ENCODE results near the gene PTCD1.
"Not testable (repeated sequence)": the region's sequence is repeated elsewhere in the genome, so short reads cannot be mapped to it uniquely, and the experiment has no call there.

The PTCD1 gene

GRCh38 chr7:99447943-99448342 lies 9.3 kb upstream of the PTCD1 start:
- no peak for DNase-seq

DNA sequence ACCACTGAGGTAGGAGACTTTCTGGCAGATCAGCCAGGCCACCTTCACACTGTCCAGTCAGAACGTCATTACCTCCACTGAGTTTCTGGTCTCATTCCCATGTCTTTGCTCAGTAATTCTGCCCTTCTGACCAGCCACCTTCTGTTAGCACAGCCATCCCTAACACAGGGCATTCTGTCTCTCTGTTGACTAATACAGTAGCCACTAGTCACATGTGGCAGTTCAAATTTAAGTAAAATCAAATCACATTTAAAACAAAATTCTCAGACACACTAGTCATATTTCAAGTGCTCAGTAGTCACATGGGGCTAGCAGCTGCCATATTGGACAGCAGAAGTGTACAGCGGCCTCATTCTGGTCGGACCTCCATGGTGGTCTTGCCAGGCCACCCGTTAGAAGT lies 7.5 kb upstream of the PTCD1 start:
- no peak for DNase-seq

DNA sequence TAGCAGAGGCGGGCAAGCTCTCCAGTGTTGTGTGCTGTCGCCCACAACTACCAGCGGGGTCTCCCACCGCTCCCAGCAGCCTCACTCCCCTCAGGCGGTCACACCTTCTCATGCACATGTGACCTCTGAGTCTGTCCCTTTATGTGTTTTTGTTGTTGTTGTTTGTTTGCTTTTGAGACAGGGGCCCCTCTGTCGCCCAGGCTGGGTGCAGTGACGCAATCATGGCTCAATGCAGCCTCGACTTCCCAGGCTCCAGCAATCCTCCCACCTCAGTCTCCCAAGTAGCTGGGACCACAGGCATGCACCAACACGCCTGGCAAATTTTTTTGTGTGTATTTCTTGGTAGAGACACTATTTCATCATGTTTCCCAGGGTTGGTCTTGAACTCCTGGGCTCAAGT lies 1.6 kb upstream of the PTCD1 start:
- DNase-seq = no peak

- no peak for DNase-seq
Measured at GRCh38 chr7:99437946-99438572, 539 bp downstream of the PTCD1 start.

GRCh38 chr7:99433158-99433557 lies 5.4 kb downstream of the PTCD1 start:
- DNase-seq = no peak

DNA sequence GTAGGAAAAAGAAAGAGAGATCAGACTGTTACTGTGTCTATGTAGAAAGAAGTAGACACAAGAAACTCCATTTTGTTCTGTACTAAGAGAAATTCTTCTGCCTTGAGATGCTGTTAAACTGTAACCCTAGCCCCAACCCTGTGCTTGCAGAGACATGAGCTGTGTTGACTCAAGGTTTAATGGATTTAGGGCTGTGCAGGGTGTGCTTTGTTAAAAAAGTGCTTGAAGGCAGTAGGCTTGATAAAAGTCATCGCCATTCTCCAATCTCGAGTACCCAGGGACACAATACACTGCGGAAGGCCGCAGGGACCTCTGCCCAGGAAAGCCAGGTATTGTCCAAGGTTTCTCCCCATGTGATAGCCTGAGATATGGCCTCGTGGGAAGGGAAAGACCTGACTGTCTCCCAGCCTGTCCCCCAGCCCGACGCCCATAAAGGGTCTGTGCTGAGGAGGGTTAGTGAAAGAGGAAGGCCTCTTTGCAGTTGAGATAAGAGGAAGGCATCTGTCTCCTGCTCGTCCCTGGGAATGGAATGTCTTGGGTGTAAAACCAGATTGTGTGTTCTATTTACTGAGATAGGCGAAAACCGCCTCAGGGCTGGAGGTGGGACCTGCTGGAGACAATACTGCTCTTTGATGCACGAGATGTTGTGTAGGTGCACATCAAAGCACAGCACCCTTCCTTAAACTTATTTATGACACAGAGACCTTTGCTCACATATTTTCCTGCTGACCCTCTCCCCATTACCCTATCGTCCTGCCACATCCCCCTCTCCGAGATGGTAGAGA lies 6.7 kb downstream of the PTCD1 start:
- DNase-seq = not testable (repeated sequence)

- DNase-seq = no peak
Measured at GRCh38 chr7:99429756-99430155, 8.8 kb downstream of the PTCD1 start.

GRCh38 chr7:99428972-99429566 lies 9.5 kb downstream of the PTCD1 start:
- DNase-seq = no peak

- DNase-seq = no peak
Measured at GRCh38 chr7:99424932-99425730, 13.5 kb downstream of the PTCD1 start.

- no peak for DNase-seq
Measured at GRCh38 chr7:99422625-99423024, 16.0 kb downstream of the PTCD1 start.

GRCh38 chr7:99422186-99422585 lies 16.4 kb downstream of the PTCD1 start:
- DNase-seq = no peak

- DNase-seq = no peak
Measured at GRCh38 chr7:99420986-99421385, 17.6 kb downstream of the PTCD1 start.

DNA sequence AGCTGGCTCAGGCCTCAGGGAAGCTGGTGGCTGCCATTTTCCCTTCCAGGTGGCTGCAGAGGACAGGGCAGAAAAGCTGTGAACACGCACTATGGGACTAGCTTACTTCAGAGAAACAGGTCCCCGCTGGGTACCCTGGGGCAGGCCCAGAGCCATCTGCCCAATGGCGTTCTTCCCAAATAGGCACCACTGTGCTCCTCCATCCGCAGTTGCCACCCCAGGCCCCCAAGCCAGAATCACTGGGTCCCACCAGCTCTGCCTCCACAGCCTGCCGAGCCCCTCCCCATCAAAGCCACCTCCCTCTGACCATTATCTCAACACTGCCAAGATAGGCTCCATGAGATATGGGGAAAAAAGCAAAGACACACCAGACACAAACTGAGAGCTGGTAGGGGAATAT lies 18.4 kb downstream of the PTCD1 start:
- no peak for DNase-seq

DNA sequence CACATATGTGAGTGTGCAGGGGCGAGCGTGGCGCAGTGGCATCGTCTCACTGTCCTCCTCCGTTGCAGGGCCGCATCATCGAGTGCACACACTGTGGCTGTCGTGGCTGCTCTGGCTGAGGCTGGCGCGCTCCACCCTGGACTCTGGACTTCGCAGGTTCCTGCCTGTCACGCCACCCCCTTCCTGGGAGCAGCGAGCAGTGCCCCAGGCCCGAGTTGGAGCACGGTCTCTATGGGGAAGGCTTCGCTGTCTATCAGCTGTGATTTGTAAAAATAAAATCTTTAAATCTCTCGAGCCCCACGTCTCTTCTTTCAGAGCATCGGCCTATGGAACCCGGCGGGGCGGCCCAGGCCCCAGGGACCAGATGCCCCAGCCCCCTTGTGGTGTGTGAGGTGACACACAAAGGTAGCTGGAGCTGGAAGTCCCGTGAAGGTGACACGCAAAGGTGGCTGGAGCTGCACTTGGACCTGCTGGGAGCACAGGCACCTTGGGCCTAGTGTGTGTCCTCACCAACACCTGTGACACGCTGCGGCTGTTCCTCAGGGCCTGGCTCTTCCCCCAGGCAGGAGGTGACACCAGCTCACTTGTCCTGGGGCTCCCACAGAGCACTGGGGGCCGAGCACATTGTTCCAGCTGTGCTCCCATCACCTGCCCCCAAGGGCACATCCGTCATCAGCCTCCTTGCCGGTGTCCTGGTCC lies 19.1 kb downstream of the PTCD1 start:
- DNase-seq = no peak

- DNase-seq = no peak
Measured at GRCh38 chr7:99418260-99418659, 20.3 kb downstream of the PTCD1 start.

DNA sequence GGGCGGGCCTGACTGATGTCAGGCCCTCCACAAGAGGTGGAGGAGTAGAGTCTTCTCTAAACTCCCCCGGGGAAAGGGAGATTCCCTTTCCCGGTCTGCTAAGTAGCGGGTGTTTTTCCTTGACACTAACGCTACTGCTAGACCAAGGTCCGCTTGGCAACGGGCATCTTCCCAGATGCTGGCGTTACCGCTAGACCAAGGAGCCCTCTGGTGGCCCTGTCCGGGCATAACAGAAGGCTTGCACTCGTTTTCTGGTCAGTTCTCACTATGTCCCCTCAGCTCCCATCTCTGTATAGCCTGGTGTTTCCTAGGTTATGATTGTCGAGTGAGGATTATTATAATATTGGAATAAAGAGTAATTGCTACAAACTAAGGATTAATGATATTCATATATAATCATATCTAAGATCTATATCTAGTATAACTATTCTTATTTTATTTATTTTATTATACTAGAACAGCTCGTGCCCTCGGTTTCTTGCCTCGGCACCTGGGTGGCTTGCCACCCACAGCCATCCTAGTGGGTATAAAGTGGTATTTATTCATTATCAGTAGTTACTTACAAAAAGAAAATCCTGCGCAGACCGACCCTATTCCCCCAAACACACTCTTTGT lies 23.0 kb downstream of the PTCD1 start:
- not testable (repeated sequence) for DNase-seq

DNA sequence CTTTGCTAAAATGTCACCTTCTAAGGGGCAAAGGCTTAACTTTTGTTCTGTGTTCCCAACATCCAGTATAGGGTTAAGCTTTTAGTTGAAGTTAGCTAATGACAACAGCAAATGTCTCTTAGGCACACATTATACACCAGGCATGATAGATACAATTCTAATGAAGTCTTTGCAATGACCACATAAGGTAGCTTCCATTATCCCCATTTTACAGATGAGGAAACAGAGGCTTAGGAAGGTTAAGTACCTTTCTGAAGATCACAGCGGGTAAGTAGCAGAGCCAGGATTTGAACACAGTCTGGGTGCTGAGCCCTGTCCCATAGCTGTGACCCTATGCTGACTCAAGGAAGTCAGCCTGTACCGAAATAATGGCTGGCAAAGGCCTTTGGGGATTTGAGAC lies 28.0 kb downstream of the PTCD1 start:
- DNase-seq = no peak

- DNase-seq = no peak
Measured at GRCh38 chr7:99409806-99410205, 28.8 kb downstream of the PTCD1 start.

DNA sequence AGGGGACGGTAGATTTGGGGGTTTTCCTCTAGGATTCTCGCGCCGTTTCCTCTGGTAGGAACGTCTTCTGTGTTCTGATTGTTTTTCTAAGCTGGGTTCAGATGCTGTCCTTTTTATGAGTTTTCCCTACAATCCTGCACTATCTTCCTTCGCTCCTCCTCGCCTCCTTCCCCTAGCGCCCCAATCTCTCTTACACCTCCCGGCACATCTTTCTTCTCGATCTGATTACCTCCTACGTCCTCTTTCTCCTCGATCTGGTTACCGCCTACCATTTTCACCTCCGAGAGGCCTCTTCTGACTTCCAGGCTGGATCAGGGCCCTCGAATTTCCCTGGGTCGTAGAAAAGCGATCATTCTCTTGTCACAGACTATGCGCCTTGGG lies 29.4 kb downstream of the PTCD1 start:
- no peak for DNase-seq

DNA sequence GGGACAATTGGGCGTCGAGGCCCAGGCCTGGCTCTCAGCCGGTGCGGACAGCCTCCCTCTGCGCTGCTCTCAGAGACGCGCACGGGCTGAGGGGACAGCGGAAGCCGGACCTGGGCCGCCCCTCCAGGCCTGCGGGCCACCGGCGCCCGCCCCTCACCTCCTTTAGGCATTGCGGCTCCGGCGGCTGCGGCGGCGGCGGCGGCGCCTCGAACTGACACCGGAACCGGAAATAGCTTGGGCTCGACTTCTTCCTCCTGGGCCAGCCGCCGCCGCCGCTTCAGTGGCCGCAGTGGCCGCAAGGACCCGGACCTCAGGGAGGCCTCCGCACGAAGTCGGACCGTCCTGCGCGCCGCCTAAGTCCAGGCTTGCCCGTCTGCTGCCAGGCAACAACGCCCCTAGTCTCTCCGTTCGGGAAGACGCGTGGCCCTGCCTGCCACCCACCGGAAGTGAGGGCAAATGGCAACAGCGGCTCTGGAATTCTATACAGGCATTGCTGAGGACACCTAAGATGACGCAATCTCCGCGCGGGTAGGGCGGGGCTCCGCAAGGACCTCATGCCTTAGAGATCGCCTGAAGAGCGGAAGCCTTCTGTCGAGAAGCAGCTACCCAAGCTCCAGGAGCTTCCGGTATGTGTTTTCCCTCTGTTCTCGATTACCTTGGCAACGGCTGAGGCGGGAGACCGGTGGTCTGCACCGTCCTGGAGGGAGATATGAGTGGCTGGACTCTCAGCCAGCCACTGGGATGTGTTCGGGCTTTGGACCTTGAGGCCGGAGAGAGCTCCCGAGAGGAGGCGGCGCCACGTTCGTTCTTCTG lies 30.0 kb downstream of the PTCD1 start, which contains the start of the genes BUD31 and PDAP1:
Gene BUD31, plus strand, starts transcription at position 591 of the 813 bp plus-strand sequence. CDS start 2,124 bp downstream, outside the sequence.
Gene PDAP1, minus strand, starts transcription at position 219 of the 813 bp plus-strand sequence. Its CDS starts 49 bp downstream, at position 170.
- DNase-seq = peak; percentile 93

GRCh38 chr7:99407872-99408378 lies 30.7 kb downstream of the PTCD1 start:
- DNase-seq = peak; percentile 38

Data from stimulated activated CD4-positive, alpha-beta T cell treated with anti-CD3 and anti-CD28 coated beads, Interleukin-1b, Interleukin-23, amount 100 ng/mL, for 48 hours (primary cell).